Left kidney (tissue), 2 donors: ENCODE measurements around the gene ATRNL1. TPM values are rescaled to one million over a fixed set of nuclear protein-coding genes. Genes with fewer than 3 reads are reported as not detected.

Source experiments
- DNase-seq: peaks from one replicate; pipeline ENCODE4 v3.0.0-alpha.2; 2013
- polyA plus RNA-seq: library from polyadenylated mRNA; unstranded; fragments of 120-200 nt; gene quantifications from one replicate; pipeline ENCODE4 v1.2.1, GENCODE V29; 2013; ENCODE audit not compliant: insufficient read length

ATRNL1 gene
- polyA plus RNA-seq, 1 donor: 27.8 TPM

DNA sequence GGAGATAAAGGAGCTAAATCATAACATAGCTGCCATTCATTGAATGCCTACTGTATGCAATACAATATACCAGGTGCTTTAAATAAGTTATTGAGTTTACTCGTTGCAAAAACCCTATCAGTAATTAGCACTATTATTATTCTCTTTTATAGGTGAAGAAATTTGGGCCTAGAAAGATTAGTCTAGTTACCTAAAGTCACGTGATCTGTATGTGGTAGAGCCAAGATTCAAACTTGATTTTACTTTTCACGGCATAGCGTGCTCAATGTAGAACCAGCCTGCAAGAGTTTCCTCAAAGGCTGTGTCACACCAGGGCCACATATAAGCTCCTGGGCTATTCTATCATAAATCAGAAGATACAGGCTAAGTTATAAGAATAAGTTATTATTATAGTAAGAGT, 740.0 kb downstream of the ATRNL1 start:
- DNase-seq: no peak

DNA sequence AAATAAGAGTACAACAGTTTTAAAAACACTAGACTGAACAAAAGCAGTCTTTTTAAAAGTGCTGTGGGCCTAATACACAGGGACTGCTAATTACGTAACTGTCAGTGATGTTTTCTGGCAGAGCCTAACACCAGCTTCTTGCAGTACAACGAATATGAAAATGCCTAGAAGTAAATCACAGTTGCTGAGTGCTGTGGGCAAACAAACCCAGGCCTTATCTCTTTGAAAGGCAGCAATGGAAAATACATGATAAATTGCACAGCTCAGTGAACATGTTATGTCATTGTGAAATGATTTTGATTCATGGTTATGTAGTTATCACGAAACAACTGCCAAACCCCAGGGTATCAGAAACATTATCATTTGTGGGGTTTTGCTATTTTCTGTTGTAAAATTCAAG, 751.4 kb downstream of the ATRNL1 start:
- no peak for DNase-seq

DNA sequence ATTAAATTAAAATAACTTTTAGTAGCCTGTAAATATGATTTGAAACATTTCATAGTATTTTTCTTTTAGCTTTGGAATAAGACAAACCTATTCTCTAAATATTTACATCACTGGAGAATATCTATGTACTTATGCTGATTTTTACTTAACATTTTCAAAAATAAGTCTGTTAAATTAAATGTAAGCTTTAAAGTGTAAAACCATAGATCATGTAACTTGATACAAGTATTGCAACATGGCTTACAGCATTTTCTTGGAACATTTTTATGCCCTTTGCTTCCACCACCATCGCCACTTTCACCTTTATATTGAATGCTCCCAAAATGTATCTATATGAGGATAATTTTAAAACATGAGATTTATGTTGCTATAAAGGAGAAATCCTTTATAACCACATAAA, 752.8 kb downstream of the ATRNL1 start:
- DNase-seq: no peak

DNA sequence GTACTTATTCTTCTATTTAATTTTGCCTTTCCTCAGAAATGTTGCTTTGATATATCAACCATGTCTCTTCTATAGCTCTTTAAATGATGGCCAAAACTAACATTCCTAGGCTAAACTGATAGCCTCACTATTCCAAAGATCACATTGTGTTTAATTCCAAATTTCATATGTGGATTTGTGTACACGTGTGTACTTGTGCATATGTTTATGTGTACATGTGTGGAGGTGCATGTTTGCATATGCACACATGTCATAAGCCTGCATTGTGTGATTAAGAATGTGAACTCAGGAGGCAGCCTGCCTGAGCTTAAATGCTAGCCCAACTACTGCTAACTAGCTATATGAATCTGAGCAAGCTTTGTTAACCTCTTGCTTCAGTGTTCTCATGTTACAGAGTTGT, 753.4 kb downstream of the ATRNL1 start:
- no peak for DNase-seq

DNA sequence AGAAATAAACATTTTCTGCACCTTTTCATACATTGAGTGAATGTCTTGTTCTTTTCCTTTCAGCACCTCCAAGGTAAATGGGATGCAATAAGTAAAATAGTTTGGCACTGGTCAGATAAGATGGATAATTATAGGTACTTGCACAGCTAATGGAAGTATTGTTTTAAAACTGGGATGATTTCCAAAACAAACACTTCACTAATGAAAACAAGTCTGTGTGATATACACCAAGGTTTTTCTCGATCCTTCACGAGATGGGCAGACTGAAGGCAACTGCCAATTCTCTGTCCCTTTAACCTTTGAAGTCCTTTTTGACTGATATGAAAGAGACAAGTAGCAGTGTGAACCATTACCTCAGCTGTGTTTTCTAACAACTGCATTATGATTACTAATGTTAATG, 756.0 kb downstream of the ATRNL1 start:
- DNase-seq: no peak

DNA sequence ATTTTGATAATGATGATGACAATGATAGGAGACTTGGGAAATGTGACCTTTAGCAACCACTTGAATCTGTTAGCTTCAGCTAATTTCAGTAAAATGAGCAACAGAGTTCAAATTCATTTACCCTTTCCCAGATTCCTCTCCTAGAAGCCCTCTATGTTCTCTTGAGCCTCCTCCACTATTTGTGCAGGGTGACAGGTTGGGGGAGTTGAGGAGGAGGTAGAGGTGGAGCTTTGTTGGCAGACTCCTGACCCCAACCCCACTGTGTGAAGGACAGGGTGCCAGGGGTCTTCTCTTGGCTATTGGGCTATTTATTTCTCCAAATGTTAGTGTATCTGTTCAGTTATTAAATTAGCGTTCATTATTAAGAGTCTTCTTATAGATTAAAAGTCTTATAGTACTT, 757.5 kb downstream of the ATRNL1 start:
- DNase-seq: no peak

DNA sequence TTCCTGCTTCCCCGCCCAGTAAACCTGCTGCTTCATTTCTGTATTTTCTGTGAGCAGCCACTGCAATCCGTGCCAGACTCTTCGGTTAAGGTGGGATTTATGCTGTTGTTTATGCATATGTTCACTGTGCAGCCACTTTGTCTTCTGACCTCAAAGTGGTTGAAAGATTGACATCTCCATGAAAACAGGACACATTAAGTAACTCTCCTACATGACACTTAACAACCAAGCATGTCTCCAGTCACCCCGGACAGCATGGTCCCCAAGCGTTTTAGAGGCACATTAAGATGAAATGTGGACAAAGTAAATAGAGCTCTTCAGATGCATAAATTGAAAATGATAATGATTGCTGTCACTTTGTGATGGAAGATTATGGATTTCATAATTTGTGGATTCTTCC, 758.5 kb downstream of the ATRNL1 start:
- DNase-seq: no peak

DNA sequence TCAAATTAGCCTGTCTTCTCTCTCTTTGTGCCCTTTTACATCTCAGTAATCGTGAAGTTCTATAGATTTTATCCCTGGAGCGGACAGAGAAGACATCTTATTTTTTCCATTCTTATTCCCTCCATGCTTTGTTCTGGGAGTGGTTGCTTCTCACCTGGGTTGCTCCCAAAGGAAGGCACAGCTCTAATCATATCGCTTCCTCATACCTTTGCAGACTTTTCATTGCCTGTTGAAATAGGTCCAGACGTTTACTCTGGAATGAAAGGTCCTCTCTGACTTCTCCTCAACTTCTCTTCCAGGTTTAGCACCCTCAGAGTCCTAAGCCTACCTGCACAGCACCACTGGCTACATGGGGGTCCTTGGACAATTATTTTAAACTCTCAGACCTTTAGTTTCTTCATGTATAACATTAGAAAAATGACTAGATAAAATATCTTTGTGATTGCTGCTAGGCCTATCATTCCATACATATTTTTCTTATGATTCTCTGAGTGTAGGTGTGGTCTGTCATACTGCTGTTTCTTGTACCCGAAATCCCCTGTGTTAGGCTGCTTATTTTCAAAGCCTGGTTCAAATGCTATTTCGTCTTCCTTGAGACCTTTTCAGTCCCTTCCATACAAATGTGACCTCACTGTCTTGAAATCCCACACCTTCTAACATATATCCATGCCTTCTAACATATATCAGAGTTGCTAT, 761.7 kb downstream of the ATRNL1 start:
- no peak for DNase-seq

DNA sequence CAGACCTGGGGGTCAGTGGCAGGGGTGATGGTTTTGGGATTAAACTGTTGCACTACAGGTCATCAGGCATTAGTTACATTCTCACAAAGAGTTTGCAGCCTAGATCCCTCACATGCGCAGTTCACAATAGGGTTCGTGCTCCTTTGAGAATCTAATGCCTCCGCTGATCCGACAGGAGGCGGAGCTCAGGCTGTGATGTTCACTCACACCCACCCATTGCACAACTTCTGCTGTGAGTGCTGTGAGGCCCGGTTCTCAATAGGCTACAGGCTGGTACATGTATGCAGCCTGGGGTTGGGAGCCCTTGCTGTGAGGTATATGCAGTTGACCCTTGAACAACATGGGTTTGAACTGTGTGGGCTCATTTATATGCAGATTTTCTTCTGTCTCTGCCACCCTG, 763.4 kb downstream of the ATRNL1 start:
- no peak for DNase-seq

DNA sequence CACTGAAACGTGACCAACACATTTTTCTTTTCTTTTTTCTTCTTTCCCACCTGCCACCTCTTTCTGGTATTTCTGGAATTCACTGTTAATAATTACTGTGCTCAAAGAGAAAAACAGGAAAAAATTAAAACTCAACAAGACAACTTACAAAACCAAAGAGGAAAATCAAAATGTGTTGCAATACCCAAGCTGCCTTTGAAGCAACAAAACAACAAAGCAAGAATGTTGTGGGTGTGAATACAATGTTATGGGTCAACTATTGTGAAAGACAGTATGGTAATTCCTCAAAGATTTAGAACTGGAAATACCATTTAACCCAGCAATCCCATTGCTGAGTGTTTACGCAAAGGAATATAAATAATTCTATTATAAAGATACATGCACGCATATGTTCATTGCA, 764.7 kb downstream of the ATRNL1 start:
- no peak for DNase-seq

DNA sequence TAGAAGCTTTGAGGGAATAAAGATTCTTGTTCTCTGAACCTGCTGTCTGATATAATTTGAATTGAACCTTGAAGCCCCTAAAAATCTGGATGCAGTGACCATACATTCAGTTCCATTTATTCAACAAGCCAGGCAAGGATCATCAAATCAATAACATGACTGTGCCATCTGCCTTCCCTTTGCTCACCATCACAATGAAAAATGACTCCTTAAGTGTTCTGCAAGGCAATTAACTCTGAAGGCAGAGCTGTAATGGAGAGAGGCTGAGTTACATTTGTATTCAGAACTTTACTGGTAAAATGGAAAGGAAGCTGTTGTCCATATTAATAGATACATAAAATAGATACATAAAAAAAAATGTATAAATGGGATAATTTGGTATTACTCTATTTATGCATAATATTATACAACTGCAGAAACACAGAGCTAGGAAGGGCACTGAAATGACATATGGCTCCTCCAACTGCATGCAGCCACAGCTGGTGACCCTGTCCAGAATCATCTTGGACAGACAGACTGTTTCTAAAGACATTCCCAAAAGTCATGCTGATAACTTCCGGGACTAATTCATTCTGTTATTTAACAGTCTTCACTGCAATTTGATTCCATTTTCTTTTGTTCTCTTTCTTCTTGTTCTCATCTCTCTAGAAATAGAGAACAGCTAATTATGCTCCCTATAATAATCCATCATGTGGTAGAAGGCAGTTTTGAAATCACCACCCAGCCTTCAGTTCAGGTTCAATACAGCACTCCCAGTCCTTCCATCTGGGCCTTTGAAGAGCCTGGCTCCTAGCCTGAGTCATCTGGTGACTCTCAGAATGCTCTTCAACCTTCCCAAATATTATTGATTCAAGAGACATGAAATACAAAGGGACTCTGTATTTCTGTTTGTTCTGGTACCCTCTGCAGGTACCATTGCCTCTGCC, 767.3 kb downstream of the ATRNL1 start:
- no peak for DNase-seq

DNA sequence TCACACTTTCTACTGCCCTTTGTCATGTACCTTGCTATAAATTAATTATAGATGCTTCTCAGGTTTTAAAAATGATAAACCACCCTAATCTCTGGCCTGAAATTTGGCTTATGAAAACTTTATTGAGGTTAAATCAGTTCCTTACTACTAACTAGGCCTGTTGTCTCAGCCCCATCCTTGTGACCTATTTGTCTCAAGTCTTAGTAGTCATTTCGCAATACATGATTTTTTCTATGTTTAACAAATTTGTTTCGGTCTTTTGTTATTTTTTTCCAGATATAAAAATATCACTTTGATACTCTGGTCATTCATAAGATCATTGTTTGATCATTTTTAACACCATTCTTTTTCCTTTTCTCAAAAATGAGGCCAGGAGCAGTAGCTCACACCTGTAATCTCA, 768.3 kb downstream of the ATRNL1 start:
- no peak for DNase-seq

DNA sequence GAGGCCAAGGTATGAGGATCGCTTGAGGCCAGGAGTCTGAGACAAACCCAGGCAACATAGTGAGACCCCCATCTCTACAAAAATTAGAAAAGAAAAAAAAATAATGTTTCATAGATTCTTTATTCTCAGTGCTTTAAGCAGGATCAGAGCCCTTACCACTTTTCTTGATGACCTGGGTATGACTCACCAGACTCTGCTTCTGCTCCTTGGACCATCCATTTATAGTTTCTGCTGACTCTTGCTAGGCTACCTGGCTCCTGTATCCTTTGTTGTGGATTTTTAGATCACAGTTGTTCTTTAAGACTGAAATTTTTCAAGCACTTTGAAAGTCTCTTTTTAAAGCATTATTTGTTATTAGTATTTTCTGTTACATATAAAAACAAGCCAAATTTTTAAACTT, 768.7 kb downstream of the ATRNL1 start:
- DNase-seq: no peak

DNA sequence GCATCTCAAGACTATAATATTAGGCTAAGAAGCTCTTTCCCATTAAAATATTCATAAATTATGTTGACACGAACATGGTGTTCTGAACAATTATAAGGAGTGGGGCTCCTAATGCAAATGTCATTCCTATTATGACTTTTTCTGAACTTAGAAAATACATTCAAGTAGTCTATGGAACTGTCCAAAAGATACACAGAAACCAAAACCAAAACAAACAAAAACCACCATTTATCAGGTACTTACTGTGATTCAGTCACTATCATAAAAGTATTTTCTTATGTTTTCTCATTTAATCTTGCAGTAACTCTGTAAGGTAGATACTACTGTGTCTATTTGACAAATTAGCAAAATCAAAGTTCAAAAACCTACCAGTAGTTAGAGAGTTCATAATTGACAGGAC, 773.0 kb downstream of the ATRNL1 start:
- no peak for DNase-seq

DNA sequence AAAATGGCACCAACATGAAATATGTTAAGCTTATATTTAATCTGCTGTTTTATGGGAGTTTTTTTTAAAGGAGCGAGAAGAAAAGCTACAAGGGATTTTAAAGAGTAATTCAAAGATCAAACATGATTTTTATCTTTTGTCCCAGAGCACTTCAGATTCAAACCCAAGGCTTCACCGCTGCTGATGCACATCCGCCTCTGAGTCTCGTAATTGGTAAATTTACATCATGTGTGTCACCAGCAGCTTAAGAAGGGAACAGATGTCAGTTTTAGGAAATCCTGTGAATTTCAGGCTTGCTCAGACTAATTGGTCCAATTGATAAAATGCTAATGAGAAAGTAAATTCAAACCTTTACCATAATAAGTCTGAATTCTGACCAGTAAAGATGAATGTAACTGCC, 773.5 kb downstream of the ATRNL1 start:
- DNase-seq: no peak

DNA sequence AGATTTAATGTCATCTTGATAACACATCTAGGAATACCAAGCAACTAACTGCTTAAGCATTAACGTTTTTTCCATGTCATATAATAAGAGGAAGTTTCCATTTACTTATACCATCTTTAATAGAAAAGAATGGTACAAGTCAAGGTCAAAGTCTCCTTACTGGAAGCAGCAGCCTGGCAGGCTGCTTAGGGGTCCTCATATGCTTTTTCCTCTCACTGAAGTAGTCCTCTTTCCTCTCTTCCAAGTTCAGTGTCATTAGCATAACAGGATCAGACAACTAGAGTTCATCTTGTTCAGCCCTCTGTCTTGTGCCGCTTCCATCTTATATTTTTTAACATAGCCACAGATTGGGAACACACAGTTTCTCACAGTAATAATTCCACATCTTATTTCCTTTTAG, 774.1 kb downstream of the ATRNL1 start:
- DNase-seq: no peak

DNA sequence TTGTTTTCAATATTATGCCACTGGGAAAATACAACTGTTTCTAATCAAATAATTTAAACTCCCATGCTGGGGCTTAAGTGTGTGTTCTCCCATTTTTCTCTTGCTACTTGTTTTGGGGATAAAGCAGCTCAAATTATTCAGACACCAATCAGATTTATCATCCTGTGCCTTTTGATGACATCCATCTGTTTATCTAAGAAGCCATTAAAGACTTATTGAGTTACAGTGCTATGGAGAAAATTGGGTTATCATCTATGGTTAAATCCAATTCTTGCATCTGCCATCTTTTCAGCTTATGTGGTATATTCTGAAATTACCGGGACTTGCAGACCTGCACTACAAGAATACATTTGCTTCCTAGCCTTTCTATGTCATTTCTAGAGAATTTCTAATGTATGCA, 778.7 kb downstream of the ATRNL1 start:
- DNase-seq: peak; percentile 12

DNA sequence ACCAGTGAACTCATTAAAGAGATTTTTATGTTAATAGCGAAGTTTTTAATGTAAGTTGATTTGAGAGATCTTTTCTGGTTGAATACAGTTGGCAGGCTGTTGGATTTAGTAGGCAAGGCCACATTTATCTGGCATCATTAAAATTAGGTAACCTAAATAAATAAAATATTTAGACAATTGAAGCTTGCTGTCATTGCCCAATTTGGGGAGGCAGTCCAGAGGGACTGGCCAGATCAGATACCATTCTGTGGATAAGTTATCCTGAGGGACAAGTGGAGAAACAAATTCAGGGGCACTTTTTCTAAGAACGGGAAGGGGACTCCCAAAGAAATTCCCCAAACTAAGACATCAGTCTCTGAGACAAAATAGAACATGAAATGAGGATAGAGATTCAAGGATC, 782.0 kb downstream of the ATRNL1 start:
- DNase-seq: no peak

DNA sequence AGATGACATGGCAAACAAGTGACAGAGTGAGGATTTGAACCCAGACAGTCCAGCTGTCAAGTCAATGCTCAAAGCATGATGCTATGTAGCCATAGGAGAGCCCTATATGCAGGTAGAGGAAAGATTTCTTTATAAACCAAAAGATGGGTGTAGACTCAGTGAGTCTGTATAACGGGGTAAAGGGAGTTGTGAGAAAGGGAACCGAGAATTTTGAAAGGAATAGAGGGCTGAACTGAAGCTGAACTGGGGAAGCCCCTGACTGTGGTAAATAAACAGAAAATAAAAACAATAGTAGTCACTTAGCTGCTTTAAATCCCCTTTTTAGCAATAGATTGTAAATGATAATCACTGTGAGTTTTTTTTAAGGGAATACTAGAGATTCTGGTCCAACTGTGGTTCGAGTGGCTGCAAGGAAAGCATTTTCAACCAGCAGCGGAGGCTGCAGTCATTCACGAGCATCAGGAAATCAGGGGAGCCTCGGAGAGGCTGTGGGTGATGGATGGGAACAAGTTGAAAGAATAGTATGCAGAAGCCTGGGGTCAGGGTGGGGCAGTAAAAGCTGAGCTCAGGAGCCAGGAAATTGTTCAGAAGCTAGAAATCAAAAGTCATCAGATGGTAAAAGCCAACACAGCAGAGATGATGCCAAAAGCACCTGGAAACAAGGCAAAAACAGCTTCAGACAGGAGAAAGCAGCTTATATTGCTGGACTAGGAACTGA, 786.4 kb downstream of the ATRNL1 start:
- no peak for DNase-seq

DNA sequence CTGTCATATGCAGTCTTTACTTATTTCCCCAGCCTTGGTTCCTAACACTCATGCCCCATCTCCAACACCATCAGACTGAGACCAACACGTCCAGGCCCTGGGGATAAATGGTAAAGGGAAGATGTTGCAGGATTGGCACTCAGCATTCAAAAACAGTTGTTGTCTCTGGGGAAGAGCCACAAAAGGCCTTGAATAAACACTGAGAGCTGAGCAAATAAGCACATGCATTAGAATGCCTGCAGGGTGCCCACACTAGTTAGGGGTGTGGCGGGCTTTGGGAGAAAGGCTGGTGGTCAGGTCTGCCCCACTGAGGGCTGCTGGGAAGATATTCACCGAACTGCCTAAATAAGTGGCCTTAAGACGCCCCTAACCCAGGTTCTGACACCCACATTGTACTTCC, 788.9 kb downstream of the ATRNL1 start:
- DNase-seq: no peak

DNA sequence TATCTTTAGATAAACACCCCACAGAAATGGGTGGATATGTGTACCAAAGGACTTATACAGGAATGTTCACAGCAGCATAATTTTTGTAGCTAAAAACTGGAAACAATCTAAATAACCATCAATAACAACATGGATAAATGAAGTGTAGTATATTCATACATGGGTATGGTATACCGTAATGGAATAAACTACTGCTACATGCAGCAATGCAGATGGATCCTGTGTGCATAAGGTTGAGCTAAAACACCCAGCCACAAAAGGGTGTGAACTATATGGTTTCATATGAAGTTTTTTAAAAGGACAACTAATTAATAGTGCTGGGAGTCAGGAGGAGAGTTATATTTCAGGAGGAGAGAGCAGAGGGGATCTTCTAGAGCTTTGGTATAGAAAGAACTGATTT, 790.2 kb downstream of the ATRNL1 start:
- DNase-seq: no peak

DNA sequence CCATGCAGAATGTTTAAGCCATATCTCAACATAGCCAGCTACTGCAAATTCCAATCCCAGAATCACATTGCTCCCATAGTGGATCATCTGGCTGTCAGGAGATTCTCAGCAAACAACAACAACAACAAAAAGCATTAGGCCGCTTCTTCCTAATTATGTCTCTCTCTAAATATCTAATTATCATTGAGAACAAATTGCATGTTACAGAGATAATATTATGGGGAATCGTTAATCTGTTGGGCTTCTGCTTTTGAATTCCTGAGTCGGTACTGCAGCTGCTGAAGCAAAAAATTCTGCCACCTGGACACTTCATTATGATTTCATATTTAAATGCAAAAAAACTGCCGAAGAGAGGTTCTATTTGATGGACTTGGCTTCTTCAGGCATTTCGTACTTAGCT, 791.2 kb downstream of the ATRNL1 start:
- DNase-seq: no peak

DNA sequence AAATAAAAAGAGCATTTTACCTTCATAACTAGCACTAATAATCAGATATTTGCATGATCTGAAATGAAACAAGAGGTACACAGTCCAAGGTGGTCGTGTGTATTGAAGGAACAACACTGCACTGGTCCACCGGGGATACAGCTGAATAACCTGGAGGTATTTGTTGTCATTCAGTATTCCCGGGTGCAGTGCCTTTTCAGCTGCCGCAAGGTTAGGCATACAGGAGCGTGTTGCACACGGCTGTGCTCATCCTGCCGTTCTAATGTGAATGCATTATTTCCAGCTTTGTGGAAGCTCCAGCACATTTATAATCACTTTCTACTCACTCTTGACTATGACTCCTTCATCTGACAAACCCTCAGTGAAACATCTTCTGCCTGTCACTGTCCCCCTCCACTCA, 802.0 kb downstream of the ATRNL1 start:
- DNase-seq: no peak
